Fibroblast of lung (primary cell): ENCODE data around the gene IL22RA2. TPM values are rescaled to one million over a fixed set of nuclear protein-coding genes. Genes with fewer than 3 reads are reported as not detected.

Source experiments
- DNase-seq, 2 donors: peaks; one replicate each; pipeline versions ENCODE4 v3.0.0 to v3.0.0-alpha.2; 2010; ENCODE audit warnings: low read depth in 2 of 2
- H2AFZ ChIP-seq: 2 replicates; pipeline ENCODE4 v1.5.1; 2012; ENCODE audit warnings: low read length, control low read depth, inconsistent platforms
- H3K27ac ChIP-seq: 2 replicates; pipeline ENCODE4 v1.5.1; 2011; ENCODE audit warnings: low read length, control low read depth; ENCODE audit not compliant: insufficient read depth
- H3K27me3 ChIP-seq: 2 replicates; pipeline ENCODE4 v1.5.1; 2011; ENCODE audit warnings: mild to moderate bottlenecking, low read length; ENCODE audit not compliant: control insufficient read depth, insufficient read depth
- H3K36me3 ChIP-seq: 2 replicates; pipeline ENCODE4 v1.5.1; 2011; ENCODE audit warnings: low read length; ENCODE audit not compliant: control insufficient read depth, insufficient read depth
- H3K4me1 ChIP-seq: 2 replicates; pipeline ENCODE4 v1.5.1; 2011; ENCODE audit warnings: low read length; ENCODE audit not compliant: control insufficient read depth, insufficient read depth; ENCODE audit errors: extremely low read depth
- H3K4me2 ChIP-seq: 2 replicates; pipeline ENCODE4 v1.5.1; 2011; ENCODE audit warnings: low read length, control low read depth; ENCODE audit not compliant: insufficient read depth; ENCODE audit errors: extremely low read depth
- H3K4me3 ChIP-seq, 4 experiments: fragments of 200-600 bp in 1 of 4; sonication (generic) in 1 of 4; replicated peaks in 1 of 4; 2 replicates each; pipeline ENCODE4 v1.5.1; 2011 to 2016; ENCODE audit warnings: low read length in 4 of 4, low read depth in 3 of 4, mild to moderate bottlenecking in 3 of 4, control low read depth in 2 of 4, inconsistent platforms in 1 of 4, mixed read lengths in 1 of 4; ENCODE audit not compliant: insufficient read depth in 1 of 4; ENCODE audit errors: control extremely low read depth in 1 of 4
- H3K79me2 ChIP-seq: 2 replicates; pipeline ENCODE4 v1.5.1; 2012; ENCODE audit warnings: mild to moderate bottlenecking, low read length, inconsistent platforms; ENCODE audit not compliant: control insufficient read depth, insufficient read depth
- H3K9ac ChIP-seq: 2 replicates; pipeline ENCODE4 v1.5.1; 2011; ENCODE audit warnings: mild to moderate bottlenecking, low read length, control low read depth; ENCODE audit not compliant: insufficient read depth
- H3K9me3 ChIP-seq: 2 replicates; pipeline ENCODE4 v1.5.1; 2012; ENCODE audit warnings: low read depth, low read length; ENCODE audit not compliant: control insufficient read depth, insufficient read depth
- H4K20me1 ChIP-seq: 2 replicates; pipeline ENCODE4 v1.5.1; 2011; ENCODE audit warnings: low read length; ENCODE audit not compliant: control insufficient read depth, insufficient read depth; ENCODE audit errors: extremely low read depth
- EZH2 ChIP-seq: IDR thresholded peaks from 2 replicates; pipeline ENCODE4 v1.5.1; 2012; ENCODE audit warnings: low read length, control low read depth, mild to moderate bottlenecking; ENCODE audit errors: missing control alignments
- polyA plus RNA-seq, 2 donors: library from polyadenylated mRNA; depleted of rRNA in 1 of 2; stranded (reverse) in 1 of 2; unstranded in 1 of 2; fragments of >200 nt; gene quantifications; 2 replicates each; pipeline ENCODE4 v1.2.1, GENCODE V29; 2011 to 2012; ENCODE audit warnings: missing spikeins in 1 of 2
- total RNA-seq: library from RNA; depleted of rRNA; stranded (reverse); fragments of >200 nt; gene quantifications from 2 replicates; pipeline ENCODE4 v1.2.1, GENCODE V29; 2014
- TF ChIP-seq, protein P1 (sequence below), 2 donors: IDR thresholded peaks in 1 of 2; conservative IDR thresholded peaks in 1 of 2; 1 replicate in 1 of 2; 2 replicates in 1 of 2; pipeline ENCODE4 v1.5.1; 2011 to 2012; ENCODE audit warnings: low read length in 2 of 2, control low read depth in 1 of 2, inconsistent platforms in 1 of 2, low read depth in 1 of 2, mild to moderate bottlenecking in 1 of 2

Gene IL22RA2
- total and polyA plus RNA-seq, 2 donors (not counting 1 experiment from before 2014, with no cell fraction given), result not detected

DNA sequence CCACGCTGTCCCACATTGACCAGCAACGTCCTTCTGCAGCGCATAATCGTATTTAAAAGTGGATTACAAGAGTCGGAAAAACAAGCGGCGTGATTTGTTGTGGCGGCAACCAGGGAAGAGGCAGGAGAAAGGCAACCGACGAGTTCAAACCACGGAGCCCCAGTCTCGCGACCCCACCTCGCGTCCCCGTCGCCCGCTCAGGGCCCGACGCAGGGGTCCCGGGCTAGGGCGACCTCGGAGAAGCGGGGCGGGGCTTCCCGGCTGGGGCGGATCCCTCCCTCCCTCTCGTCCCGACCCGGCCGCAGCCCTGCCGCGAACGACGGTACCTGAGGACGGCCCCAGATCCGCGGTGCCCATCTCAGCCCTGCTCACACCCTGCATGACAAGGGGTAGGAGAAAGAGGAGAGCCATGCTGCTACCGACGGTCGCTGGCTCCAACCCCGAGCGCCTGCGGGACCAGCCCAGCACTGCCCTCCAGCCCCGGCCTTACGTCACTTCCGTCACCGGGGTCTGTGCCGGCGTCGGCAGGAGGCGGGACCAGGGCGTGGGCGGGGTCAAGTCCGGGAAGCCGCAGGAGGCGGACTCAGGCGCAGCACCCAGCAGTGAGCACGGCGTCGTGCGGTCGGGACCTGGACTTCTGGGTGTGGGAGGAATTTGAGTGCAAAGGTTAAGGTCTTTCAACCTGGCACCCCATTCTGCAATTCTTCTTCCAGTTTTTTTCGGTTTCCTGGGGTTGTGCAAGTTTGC is 45.6 kb upstream of the IL22RA2 start, which contains the start of gene IFNGR1:
Gene IFNGR1, minus strand, starts transcription at position 469 of the 747 bp plus-strand sequence. Its CDS starts 58 bp downstream, at position 411.
- H3K27ac ChIP-seq, result peak within 1 kb of the TSS; percentile 92
- no peak for TF ChIP-seq EZH2
- TF ChIP-seq, protein P1, sequence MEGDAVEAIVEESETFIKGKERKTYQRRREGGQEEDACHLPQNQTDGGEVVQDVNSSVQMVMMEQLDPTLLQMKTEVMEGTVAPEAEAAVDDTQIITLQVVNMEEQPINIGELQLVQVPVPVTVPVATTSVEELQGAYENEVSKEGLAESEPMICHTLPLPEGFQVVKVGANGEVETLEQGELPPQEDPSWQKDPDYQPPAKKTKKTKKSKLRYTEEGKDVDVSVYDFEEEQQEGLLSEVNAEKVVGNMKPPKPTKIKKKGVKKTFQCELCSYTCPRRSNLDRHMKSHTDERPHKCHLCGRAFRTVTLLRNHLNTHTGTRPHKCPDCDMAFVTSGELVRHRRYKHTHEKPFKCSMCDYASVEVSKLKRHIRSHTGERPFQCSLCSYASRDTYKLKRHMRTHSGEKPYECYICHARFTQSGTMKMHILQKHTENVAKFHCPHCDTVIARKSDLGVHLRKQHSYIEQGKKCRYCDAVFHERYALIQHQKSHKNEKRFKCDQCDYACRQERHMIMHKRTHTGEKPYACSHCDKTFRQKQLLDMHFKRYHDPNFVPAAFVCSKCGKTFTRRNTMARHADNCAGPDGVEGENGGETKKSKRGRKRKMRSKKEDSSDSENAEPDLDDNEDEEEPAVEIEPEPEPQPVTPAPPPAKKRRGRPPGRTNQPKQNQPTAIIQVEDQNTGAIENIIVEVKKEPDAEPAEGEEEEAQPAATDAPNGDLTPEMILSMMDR (conservative IDR thresholded peaks at IDR 0.05 in 1 of 2, IDR thresholded peaks at IDR 0.05 in 1 of 2; ENCODE audit: low read depth in 1 of 2, low read length in 2 of 2), result no peak
- no peaks in the 10 kb centered on the region for H3K9me3 ChIP-seq
- peak within 1 kb of the TSS; percentile 96 for H3K9ac ChIP-seq
- H3K36me3 ChIP-seq, result no peaks in the 10 kb centered on the region
- peak within 1 kb of the TSS; percentile 81 for H2AFZ ChIP-seq
- H3K4me2 ChIP-seq, result peak within 1 kb of the TSS; percentile 85
- peak; percentile 90 to 91 for DNase-seq
- peaks cover 5% of the 10 kb centered on the region for H3K4me1 ChIP-seq
- no peaks in the 10 kb centered on the region for H3K27me3 ChIP-seq
- peaks cover 46% of the 10 kb centered on the region for H3K79me2 ChIP-seq
- no peaks in the 10 kb centered on the region for H4K20me1 ChIP-seq
- H3K4me3 ChIP-seq, result peak within 1 kb of the TSS; percentile 76 to 100 (median 80)

DNA sequence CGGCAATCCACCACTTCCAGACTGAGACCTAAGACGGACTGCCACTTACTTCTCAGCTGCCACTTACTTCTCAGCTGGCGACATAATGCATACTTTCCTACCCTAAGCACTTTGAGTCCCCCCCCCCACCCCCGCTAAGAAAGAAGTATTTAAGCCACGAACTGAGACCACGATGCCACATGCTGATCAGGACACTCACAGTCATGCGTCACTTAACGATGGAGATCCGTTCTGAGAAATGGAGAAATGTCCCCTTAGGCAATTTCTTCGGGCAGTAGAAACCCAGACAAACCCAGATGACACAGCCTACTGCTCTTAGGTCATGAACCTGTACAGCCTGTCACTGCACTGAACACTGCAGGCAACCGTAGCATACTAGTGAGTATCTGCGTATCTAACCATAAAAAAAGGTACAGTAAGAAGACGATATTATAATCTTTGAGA is 45.1 kb upstream of the IL22RA2 start:
- H3K36me3 ChIP-seq, result no peaks in the 10 kb centered on the region
- peak overlapping the region; percentile 76 to 100 (median 80) for H3K4me3 ChIP-seq
- H3K9me3 ChIP-seq, result no peaks in the 10 kb centered on the region
- peak overlapping the region; percentile 81 for H2AFZ ChIP-seq
- peaks cover 52% of the 10 kb centered on the region for H3K79me2 ChIP-seq
- peak; percentile 40 to 68 for DNase-seq
- peaks cover 7% of the 10 kb centered on the region for H3K4me1 ChIP-seq
- TF ChIP-seq EZH2, result no peak
- TF ChIP-seq, protein P1 (conservative IDR thresholded peaks at IDR 0.05 in 1 of 2, IDR thresholded peaks at IDR 0.05 in 1 of 2; ENCODE audit: low read depth in 1 of 2, low read length in 2 of 2), result no peak
- H3K9ac ChIP-seq, result peak overlapping the region; percentile 96
- H4K20me1 ChIP-seq, result no peaks in the 10 kb centered on the region
- H3K4me2 ChIP-seq, result peak overlapping the region; percentile 85
- H3K27me3 ChIP-seq, result no peaks in the 10 kb centered on the region
- H3K27ac ChIP-seq, result peak overlapping the region; percentile 92

DNA sequence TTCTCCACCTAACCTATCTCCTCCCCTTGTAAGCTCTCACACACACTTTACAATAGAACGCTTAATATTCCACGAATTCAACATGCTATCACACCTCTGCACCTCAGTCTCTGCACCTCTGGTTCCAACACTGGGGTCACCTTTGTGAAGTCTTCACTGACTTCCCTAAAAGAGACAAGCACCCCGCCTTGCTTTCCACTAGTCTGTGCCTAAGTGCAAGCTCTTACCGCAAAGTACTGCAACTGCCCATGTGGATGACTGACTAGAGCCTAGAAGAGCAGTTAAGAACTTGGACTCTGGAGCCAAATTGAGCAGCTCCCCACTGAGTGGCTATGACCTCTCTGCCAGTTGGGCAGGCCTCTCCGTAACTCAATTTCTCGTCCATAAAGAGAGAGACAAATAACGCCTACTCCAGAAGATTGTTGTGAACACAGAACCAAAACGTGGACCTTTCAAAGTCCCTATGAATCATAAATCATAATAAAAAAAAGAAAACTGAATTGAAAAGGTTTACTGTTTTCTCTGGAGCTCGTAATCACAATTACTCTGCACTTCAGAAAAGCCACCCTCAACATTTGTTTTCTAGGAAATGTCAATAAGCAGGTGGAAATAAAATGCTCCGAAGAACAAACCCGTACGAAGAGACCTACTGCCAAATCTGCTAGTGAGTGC is 44.5 kb upstream of the IL22RA2 start:
- H3K27me3 ChIP-seq, result no peaks in the 10 kb centered on the region
- H3K4me2 ChIP-seq, result peak overlapping the region; percentile 85
- H3K9ac ChIP-seq, result peak overlapping the region; percentile 96
- no peaks in the 10 kb centered on the region for H3K36me3 ChIP-seq
- DNase-seq, result peak; percentile 29 to 48
- peak overlapping the region; percentile 92 for H3K27ac ChIP-seq
- TF ChIP-seq EZH2, result no peak
- TF ChIP-seq, protein P1 (conservative IDR thresholded peaks at IDR 0.05 in 1 of 2, IDR thresholded peaks at IDR 0.05 in 1 of 2; ENCODE audit: low read depth in 1 of 2, low read length in 2 of 2), result no peak
- H2AFZ ChIP-seq, result no peak overlapping the region
- peaks cover 7% of the 10 kb centered on the region for H3K4me1 ChIP-seq
- H3K79me2 ChIP-seq, result peaks cover 56% of the 10 kb centered on the region
- H3K4me3 ChIP-seq, result peak overlapping the region; percentile 76 to 100 (median 80)
- H4K20me1 ChIP-seq, result no peaks in the 10 kb centered on the region
- no peaks in the 10 kb centered on the region for H3K9me3 ChIP-seq
